ENCODE data around the gene THAP7. TPM values are rescaled to one million over a fixed set of nuclear protein-coding genes. Genes with fewer than 3 reads are reported as not detected.
A peak's percentile ranks its signal among the peaks of the same experiment; 100 is the strongest.

The THAP7 gene
- total and polyA plus RNA-seq, 9 of the 15 experiments (the other 6 are each of a cell fraction or from before 2014, with no cell fraction given), result 7.9 to 263 (median 84.1) TPM

- TF ChIP-seq ZNF609 (CRISPR knock-in tag; IDR thresholded peaks at IDR 0.05; ENCODE audit: borderline replicate concordance) (no peak), CBFA2T3 (IDR thresholded peaks at IDR 0.05) (no peak), SRSF3 (IDR thresholded peaks at IDR 0.05; ENCODE audit: insufficient read depth, low read length) (0 out of 2 replicates have a peak, but pooled peaks have one; percentile 15), THAP12 (CRISPR knock-in tag; IDR thresholded peaks at IDR 0.05) (peak; percentile 78; the same call in 1 of the 2 replicates), PML (IDR thresholded peaks at IDR 0.05; ENCODE audit: low read length) (no peak), ZFP91 (CRISPR knock-in tag; IDR thresholded peaks at IDR 0.05) (no peak), CBFB (CRISPR knock-in tag; IDR thresholded peaks at IDR 0.05) (0 out of 2 replicates have a peak, but pooled peaks have one; percentile 55), CHD4 (IDR thresholded peaks at IDR 0.05; ENCODE audit: insufficient read depth, insufficient replicate concordance, low read depth, low read length, poor library complexity, severe bottlenecking) (no peak), E2F1 (CRISPR knock-in tag; IDR thresholded peaks at IDR 0.05) (no peak; the same call in 1 of the 2 replicates), ZNF133 (CRISPR knock-in tag; IDR thresholded peaks at IDR 0.05) (0 out of 2 replicates have a peak, but pooled peaks have one; percentile 58), ZBTB8A (IDR thresholded peaks at IDR 0.05; ENCODE audit: partially characterized antibody) (no peak), ZNF586 (CRISPR knock-in tag; conservative IDR thresholded peaks at IDR 0.05) (no peak), HNRNPL (IDR thresholded peaks at IDR 0.05; ENCODE audit: low read depth, low read length) (peak; percentile 33; the same call in 1 of the 2 replicates), PRPF4 (IDR thresholded peaks at IDR 0.05; ENCODE audit: insufficient read depth, low read depth, low read length, poor library complexity, severe bottlenecking) (no peak), SMAD1 (IDR thresholded peaks at IDR 0.05; ENCODE audit: low read depth, low read length, partially characterized antibody) (no peak), RBM17 (IDR thresholded peaks at IDR 0.05; ENCODE audit: borderline replicate concordance, low read depth, low read length) (no peak)
Observed at GRCh38 chr22:21032037-21032867, 30.3 kb upstream of the THAP7 start, which contains the start of gene SLC7A4 (continued).
